HG02938 (cell line): ENCODE measurements around the gene ARMH4.

ENCODE experiments used
- ATAC-seq: cut with Tn5 transposase; IDR thresholded peaks from one replicate; pipeline ENCODE4 v1.9.1; 2021; ENCODE audit warnings: mild to moderate bottlenecking, moderate library complexity; ENCODE audit not compliant: unreplicated experiment

ARMH4 gene

DNA sequence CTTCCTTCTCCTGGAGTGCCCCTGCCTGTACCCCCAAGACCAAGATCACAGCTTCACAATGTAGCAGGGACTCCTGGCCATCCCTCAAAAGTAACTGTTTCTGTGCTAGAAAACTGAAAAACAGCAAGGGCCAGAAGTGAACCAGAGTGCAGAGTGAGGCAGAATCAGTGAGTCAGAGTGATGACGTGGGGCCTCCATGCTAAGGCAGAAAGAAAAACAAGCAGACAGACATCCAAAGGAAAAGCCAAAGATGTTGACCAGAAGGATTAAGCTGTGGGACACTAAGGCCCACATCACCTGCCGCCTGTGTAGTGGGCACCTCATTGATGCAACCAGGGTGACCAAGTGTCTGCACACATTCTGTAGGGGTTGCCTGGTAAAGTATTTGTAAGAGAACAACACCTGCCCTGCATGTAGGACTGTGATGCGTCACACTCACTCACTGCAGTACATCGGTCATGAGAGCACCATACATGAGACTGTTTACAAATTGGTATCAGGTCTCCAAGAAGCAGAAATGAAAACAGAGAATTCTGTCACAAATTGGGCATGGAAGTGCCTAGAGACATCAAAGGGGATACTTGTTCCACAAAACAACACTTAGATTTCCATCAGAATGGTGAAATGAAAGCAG, 51.2 kb downstream of the ARMH4 start:
- no peak for ATAC-seq

GRCh38 chr14:58099682-58100081, 52.3 kb downstream of the ARMH4 start:
- no peak for ATAC-seq

DNA sequence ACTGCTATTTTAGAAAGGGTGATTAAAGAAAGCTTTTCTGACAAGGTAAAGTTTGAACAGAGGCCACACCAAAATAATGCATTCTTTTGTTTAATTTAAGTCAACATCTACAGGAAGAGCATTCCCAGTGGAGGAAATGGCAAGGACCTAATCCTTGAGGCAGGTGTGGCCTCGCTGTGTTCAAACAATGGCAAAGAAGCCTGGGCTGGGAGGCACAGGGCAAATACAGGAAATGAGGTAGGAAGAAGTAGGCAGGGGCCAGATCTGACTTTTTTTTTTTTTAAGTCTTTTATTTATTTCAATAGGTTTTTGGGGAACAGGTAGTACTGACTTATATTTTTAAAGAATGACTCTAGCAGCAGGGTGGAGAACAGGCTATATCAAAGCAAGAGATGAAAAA, 53.5 kb downstream of the ARMH4 start:
- no peak for ATAC-seq

GRCh38 chr14:58096731-58097130, 55.3 kb downstream of the ARMH4 start:
- ATAC-seq, result no peak

- no peak for ATAC-seq
Measured at GRCh38 chr14:58091883-58092630, 60.0 kb downstream of the ARMH4 start.

- ATAC-seq, result no peak
Measured at GRCh38 chr14:58089612-58090011, 62.4 kb downstream of the ARMH4 start.

- no peak for ATAC-seq
Measured at GRCh38 chr14:58088961-58089360, 63.1 kb downstream of the ARMH4 start.

DNA sequence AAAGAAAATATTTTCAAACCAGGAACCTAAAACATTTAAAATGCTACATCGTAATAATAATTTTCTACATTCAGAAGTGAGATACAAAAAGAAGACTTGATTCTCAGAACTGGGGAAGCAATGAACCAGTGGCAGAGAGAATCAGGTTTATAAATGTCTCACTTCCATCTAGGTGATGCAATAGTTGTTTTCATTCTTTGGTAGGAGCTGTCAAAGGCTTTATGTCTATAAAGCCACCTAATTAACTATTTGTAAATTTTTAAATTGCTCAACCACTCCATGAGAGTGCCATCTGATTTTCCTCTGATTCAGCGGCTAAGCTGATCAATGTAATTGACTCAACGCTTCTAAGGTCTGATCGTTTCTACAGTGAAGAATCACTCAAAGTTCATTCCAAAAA, 66.1 kb downstream of the ARMH4 start:
- no peak for ATAC-seq

DNA sequence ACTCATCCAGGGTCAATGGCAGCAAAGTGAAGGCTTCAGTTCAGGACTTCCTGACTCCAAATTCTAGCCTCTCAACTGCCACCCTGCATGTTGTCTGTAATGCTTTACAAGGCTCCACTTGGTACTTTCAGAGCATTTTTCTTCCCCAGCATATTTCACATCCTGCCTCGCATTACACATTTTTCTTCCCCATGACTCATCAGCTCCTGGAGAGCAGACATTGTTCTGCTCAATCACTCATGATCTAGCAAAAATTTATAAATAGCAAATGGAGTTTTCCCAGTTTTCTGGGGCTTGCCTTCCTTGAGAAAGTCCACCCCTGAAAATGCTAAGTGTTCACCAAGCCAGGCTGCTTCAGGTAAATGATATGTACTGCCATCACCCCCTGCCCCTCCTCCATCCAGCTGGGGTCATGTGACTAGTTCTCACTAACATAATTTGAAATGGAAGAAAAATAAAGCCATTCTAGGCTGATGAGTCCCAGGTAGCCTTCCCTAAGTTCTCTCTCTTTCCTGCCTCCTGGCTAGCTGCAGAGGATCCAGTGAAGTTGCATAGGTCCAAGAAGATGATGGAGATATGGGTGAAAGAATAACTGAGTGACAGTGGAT, 69.4 kb downstream of the ARMH4 start:
- ATAC-seq, result no peak

DNA sequence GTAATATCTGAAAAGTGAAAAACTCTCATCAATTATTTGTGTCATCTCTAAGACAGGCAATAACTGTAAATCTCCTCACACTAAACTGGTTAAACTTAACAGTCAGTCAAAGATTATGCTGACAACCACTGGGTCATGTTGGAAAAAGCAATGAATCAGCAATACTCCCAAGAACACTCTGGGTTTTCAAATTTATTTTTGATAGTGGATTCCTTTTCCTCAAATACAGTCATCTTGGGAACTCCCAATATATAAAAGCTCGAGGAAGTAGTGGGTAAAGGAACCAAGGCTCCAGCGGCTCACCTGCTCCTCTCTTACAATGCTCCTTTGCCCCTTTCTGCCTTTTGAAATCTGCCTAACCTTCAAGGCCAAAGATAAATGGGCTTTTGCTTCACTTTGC, 70.0 kb downstream of the ARMH4 start:
- ATAC-seq, result no peak

DNA sequence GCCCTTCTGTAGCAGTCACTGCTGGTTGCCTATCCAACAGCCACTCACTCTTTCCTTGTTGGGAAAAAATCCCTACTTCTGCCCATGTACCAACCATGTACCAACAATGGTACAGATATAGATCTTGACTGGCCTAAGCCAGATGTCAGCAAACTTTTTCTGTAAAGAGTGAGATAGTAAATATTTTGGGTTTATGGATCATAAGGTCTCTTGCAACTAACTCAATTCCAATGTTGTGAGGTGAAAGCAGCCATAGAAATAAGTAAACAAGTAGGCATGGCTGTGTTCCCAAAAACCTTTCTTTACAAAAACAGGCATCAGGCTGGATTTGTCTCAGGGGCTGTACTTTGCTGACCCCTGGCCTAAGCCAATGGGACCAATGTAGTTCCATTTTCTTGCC, 73.5 kb downstream of the ARMH4 start:
- ATAC-seq, result no peak

DNA sequence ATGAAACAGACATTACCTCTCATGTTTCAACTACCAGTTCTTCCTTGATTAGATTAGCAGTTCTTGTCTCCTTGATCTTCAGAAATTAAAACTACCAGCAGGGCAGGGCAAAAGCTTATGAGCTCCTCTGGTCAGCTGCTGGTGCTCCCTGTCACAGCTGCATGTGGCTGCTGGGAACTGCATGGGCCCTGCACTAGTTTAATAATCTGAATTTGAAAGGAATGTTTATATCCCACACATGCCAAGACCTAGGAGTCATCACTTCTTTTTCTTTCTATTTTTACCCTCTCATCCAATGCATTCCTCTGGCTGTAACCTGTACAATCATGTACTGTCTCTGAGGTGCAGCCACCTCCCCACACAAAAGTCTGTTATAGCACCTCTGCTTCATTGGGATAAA, 73.9 kb downstream of the ARMH4 start:
- no peak for ATAC-seq

DNA sequence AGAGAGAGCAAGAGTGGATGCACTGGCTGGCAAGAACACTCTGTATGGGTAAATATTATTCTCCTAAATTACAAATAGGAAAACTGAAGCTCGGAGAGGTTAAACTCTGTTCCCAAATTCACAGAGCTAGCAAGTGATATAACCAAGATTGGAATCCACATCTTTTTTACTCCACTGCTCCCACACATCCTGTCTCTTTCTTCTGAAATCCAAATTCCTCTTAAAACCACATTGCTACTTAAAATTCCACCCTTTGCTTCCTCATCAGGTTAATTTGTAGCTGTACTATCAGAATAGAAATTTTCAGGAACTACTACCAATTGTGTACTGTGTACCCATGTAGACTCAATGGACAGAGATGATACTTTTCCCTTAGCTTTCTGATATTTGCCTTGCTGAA, 74.4 kb downstream of the ARMH4 start:
- no peak for ATAC-seq

GRCh38 chr14:58073516-58073915, 78.5 kb downstream of the ARMH4 start:
- ATAC-seq, result no peak

DNA sequence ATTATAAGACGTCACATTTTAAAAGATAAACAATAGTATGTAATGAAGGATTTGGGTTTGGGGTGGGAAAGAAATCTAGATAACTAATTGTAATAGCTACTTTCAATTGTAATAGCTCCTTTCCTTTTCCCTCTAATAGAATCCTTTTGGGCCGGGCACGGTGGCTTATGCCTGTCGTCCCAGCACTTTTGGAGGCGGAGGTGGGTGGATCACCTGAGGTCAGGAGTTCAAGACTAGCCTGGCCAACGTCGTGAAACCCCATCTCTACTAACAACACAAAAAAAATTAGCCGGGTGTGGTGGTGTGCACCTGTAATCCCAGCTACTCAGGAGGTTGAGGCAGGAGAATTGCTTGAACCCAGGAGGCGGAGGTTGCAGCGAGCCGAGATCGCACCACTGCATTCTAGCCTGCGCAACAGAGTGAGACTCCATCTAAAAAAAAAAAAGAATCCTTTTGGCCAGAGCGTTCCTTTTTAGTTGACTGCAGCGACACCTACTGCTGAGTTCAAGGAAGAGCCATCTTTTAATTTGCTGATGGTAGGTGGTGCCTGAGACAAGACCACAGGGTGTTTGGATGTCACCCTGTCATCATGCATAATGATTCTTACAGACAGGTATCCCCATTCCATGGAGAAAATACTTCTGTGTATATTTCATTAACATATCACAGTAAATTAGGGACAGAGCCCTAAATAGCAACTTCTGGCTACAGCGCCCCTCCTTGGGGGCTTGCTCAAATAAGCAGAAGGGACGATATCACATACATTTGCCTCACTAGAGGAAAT, 79.5 kb downstream of the ARMH4 start:
- ATAC-seq, result peak; percentile 88

DNA sequence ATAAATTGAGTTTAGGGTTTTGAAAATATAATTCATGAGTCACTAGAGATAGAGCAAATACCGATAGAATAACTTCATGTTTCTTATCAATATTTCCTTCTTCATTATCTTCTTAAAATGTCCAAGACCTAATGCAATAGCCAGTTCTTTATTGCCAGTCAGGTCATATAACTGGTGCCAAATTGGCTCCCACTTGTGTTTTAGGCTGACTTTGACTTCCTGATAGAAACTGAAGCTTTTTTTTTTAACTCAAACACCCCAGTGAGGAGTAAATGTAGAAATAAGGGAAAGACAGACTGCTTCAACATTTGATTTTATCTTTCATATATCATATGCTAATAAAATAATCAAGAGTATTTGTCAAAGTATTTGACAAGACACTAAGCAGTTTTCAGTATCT, 80.7 kb downstream of the ARMH4 start:
- no peak for ATAC-seq

DNA sequence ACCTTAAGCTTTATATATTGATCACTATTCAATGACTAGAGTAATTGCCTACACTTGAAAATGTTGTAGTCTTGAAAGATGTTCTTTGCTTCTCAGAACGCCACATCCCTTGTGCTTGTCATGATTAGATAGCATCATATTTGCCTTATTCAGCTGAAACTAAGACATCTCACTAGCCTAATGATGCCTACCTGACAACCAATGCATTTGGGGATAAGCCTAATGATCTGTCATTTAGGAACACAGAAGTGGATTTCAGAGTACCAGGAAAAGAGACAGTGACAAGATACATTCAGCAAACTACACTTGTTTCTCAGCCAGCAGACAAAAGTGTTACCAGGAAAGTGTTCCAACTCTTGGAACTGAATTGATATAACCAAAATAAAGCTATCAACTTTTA, 83.7 kb downstream of the ARMH4 start:
- no peak for ATAC-seq

DNA sequence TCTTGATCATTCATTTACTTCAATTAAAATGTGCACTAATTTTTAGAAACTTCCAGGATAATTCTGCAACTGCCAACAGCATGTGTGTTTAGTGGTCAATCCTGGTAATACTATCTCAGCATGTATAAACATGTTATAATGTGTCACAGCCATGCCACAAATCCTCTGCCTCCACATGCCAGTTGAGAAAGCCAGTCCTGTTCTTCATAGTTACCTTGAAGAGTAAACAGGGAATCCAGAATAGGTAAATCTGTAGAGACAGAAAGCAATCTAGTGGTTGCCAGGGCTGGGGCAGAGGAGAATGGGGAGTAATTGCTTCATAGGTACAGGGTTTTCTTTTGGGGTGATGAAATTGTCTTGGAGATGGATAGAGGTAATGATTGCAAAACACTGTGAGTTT, 85.9 kb downstream of the ARMH4 start:
- no peak for ATAC-seq

- ATAC-seq, result no peak
Measured at GRCh38 chr14:58061581-58061980, 90.4 kb downstream of the ARMH4 start.

DNA sequence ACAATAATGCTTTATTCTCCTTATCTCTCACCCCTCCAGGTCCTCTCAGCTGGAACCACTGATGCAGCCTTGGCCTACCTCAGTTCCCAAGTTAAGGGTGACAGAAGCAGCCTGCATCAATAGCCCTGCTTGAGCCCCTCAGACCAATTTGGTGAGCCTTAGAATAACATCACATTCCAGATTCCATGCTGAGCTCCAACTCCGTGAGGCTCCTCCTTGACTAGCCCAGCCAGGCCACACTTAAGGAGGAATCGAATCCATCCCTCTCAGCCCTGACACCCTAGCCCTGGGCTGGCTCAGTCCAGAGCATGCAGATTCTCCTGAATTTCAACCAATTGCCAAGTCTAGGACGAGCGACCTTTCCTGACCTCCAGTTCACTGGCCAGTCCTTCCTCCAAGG, 91.1 kb downstream of the ARMH4 start:
- ATAC-seq, result no peak

GRCh38 chr14:58060077-58060476, 91.9 kb downstream of the ARMH4 start:
- ATAC-seq, result no peak

DNA sequence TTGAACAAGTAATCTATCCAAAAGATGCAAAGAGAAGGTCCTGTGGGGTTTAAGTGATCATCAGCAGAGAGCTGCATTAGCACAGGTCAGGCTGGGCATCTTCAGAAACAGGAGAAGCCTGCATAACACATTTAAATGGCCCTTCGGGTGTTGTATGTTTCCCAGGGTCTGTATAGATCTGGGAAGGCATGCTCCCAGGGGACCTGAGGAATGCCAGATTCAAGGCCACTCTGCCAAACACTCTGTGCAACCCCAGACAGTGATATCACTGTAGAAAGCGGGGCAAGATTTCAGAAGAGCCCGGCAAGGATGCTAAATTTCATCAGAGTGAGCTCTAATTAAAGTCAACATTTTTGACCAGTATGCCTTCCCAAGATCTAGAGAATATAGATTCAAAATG, 92.9 kb downstream of the ARMH4 start:
- ATAC-seq, result no peak
